HG03135 (cell line): ENCODE results near the gene FOXA1.

Experiments
- ATAC-seq: cut with Tn5 transposase; IDR thresholded peaks from one replicate; pipeline ENCODE4 v1.9.1; 2021; ENCODE audit warnings: mild to moderate bottlenecking, moderate library complexity; ENCODE audit not compliant: unreplicated experiment

FOXA1 gene

GRCh38 chr14:37594971-37595808, at the start of gene FOXA1, which contains the start of gene TTC6:
FOXA1 (minus strand) TSS chr14:37595249; CDS start chr14:37594972, 277 bp downstream.
TTC6 (plus strand) TSS chr14:37595629; CDS start chr14:37622065, 26,436 bp downstream.
- ATAC-seq = no peak

- ATAC-seq = no peak
Observed at GRCh38 chr14:37643701-37644100, 48.7 kb upstream of the FOXA1 start.

GRCh38 chr14:37642125-37642524, 47.1 kb upstream of the FOXA1 start:
- no peak for ATAC-seq

GRCh38 chr14:37641117-37641516, 46.1 kb upstream of the FOXA1 start:
- ATAC-seq = no peak

- no peak for ATAC-seq
Observed at GRCh38 chr14:37638599-37638998, 43.5 kb upstream of the FOXA1 start.

GRCh38 chr14:37637341-37637740, 42.3 kb upstream of the FOXA1 start:
- no peak for ATAC-seq

GRCh38 chr14:37625597-37626595, 30.8 kb upstream of the FOXA1 start:
- ATAC-seq = no peak

GRCh38 chr14:37623971-37624370, 28.9 kb upstream of the FOXA1 start:
- no peak for ATAC-seq

GRCh38 chr14:37623426-37623951, 28.4 kb upstream of the FOXA1 start:
- ATAC-seq = no peak

GRCh38 chr14:37622231-37622923, 27.3 kb upstream of the FOXA1 start:
- ATAC-seq = no peak

GRCh38 chr14:37620856-37621255, 25.8 kb upstream of the FOXA1 start:
- ATAC-seq = no peak

GRCh38 chr14:37618498-37619028, 23.5 kb upstream of the FOXA1 start:
- ATAC-seq = no peak

GRCh38 chr14:37617864-37618365, 22.9 kb upstream of the FOXA1 start:
- ATAC-seq = no peak

GRCh38 chr14:37616853-37617252, 21.8 kb upstream of the FOXA1 start:
- no peak for ATAC-seq

- ATAC-seq = no peak
Observed at GRCh38 chr14:37615582-37616289, 20.7 kb upstream of the FOXA1 start.

- no peak for ATAC-seq
Observed at GRCh38 chr14:37610945-37611523, 16.0 kb upstream of the FOXA1 start.

GRCh38 chr14:37608649-37609048, 13.6 kb upstream of the FOXA1 start:
- no peak for ATAC-seq

GRCh38 chr14:37606678-37607077, 11.6 kb upstream of the FOXA1 start:
- no peak for ATAC-seq

- ATAC-seq = no peak
Observed at GRCh38 chr14:37603688-37604251, 8.7 kb upstream of the FOXA1 start.
